GM12878 (cell line): Measurements from ENCODE around the gene CHD1. TPM values are rescaled to one million over a fixed set of nuclear protein-coding genes. Genes with fewer than 3 reads are reported as not detected.

Experiments
- ATAC-seq: fragments of 200-7000 bp; cut with Tn5 transposase; 3 replicates; pipeline ENCODE4 v1.9.1; 2020; ENCODE audit warnings: mild to moderate bottlenecking, moderate library complexity
- BruUV-seq: library from RNA; stranded (reverse); fragments of 400-500 nt; replicated peaks from 2 replicates; lab custom pipeline; 2021; lab: Mats Ljungman, UMichigan
- CTCF ChIA-PET: fragments of 300-600 bp; sonication (Branson Sonifier 250); formaldehyde crosslinking; extraction: SDS; loops from one replicate; lab custom pipeline; 2021; ENCODE audit warnings: inconsistent platforms; lab: Yijun Ruan, JAX
- POLR2A ChIA-PET: fragments of 350-600 bp; formaldehyde crosslinking; extraction: SDS; loops from one replicate; lab custom pipeline; 2021; ENCODE audit warnings: inconsistent platforms; lab: Charles Lee
- RAD21 ChIA-PET: fragments of 300-600 bp; sonication (Branson Sonifier 250); formaldehyde crosslinking; loops from one replicate; lab custom pipeline; 2023; ENCODE audit warnings: antibody characterized with exemption; ENCODE audit not compliant: unreplicated experiment; lab: Charles Lee
- SMC1A ChIA-PET: fragments of 300-600 bp; sonication (Branson Sonifier 250); formaldehyde crosslinking; loops from one replicate; lab custom pipeline; 2023; ENCODE audit not compliant: unreplicated experiment, uncharacterized antibody; lab: Charles Lee
- DNase-seq: peaks from one replicate; pipeline ENCODE4 v3.0.0-alpha.2; 2011; ENCODE audit warnings: low read depth, low spot score
- FAIRE-seq: peaks from 3 replicates; lab custom pipeline; 2011; peaks lifted over from hg19 to GRCh38; lab: Jason Lieb, UNC
- H2AFZ ChIP-seq: 2 replicates; pipeline ENCODE4 v1.6.0; 2011; ENCODE audit warnings: low read depth, low read length, control low read depth; ENCODE audit not compliant: control insufficient read depth
- H3K27ac ChIP-seq: 2 replicates; pipeline ENCODE4 v1.5.1; 2011; ENCODE audit warnings: control low read depth; ENCODE audit not compliant: control insufficient read depth, insufficient read depth
- H3K27me3 ChIP-seq, 2 experiments: replicated peaks in 1 of 2; 2 replicates each; pipeline versions ENCODE4 v1.6.0 to v1.6.1; 2011; ENCODE audit warnings: low read length in 1 of 2; ENCODE audit not compliant: control insufficient read depth in 2 of 2, insufficient read depth in 2 of 2
- H3K36me3 ChIP-seq, 2 experiments: 2 replicates each; pipeline ENCODE4 v1.5.1; 2011; ENCODE audit warnings: low read length in 1 of 2; ENCODE audit not compliant: control insufficient read depth in 2 of 2, insufficient read depth in 2 of 2
- H3K4me1 ChIP-seq: 2 replicates; pipeline ENCODE4 v1.6.1; 2011; ENCODE audit warnings: mild to moderate bottlenecking, low read length, moderate library complexity, mixed read lengths; ENCODE audit not compliant: control insufficient read depth, insufficient read depth
- H3K4me2 ChIP-seq: 2 replicates; pipeline ENCODE4 v1.6.0; 2011; ENCODE audit warnings: control low read depth; ENCODE audit not compliant: control insufficient read depth, insufficient read depth
- H3K4me3 ChIP-seq: fragments of 200-600 bp; sonication (generic); 2 replicates; pipeline ENCODE4 v1.5.1; 2016
- H3K79me2 ChIP-seq: 2 replicates; pipeline ENCODE4 v1.6.0; 2011; ENCODE audit warnings: low read length; ENCODE audit not compliant: control insufficient read depth, insufficient read depth
- H3K9ac ChIP-seq: 2 replicates; pipeline ENCODE4 v1.8.0; 2011; ENCODE audit warnings: low read length, control low read depth, mixed read lengths; ENCODE audit not compliant: control insufficient read depth, insufficient read depth
- H3K9me3 ChIP-seq: replicated peaks from 3 replicates; pipeline ENCODE4 v1.5.1; 2011; ENCODE audit warnings: mild to moderate bottlenecking, low read length; ENCODE audit not compliant: control insufficient read depth, insufficient read depth
- H4K20me1 ChIP-seq: 2 replicates; pipeline ENCODE4 v1.6.0; 2011; ENCODE audit not compliant: control insufficient read depth, insufficient read depth
- CHD2 ChIP-seq: IDR thresholded peaks from 2 replicates; pipeline ENCODE4 v1.6.1; 2011; ENCODE audit warnings: low read depth, low read length, improper control_type of control experiment, borderline replicate concordance
- DPF2 ChIP-seq: fragments of 450-650 bp; IDR thresholded peaks from 2 replicates; pipeline ENCODE4 v1.6.1; 2017; ENCODE audit warnings: mild to moderate bottlenecking
- EP300 ChIP-seq, 2 experiments: fragments of 150-350 bp in 1 of 2; IDR thresholded peaks; 2 replicates each; pipeline ENCODE4 v1.6.1; 2011 to 2012; ENCODE audit warnings: low read depth in 2 of 2, low read length in 2 of 2, borderline replicate concordance in 1 of 2, improper control_type of control experiment in 1 of 2, inconsistent platforms in 1 of 2; ENCODE audit not compliant: control insufficient read depth in 1 of 2
- EZH2 ChIP-seq: IDR thresholded peaks from 2 replicates; pipeline ENCODE4 v1.6.1; 2012; ENCODE audit warnings: low read depth, mild to moderate bottlenecking, control low read depth, inconsistent platforms, low read length, borderline replicate concordance; ENCODE audit not compliant: control insufficient read depth
- HCFC1 ChIP-seq: fragments of 150-350 bp; IDR thresholded peaks from 2 replicates; pipeline ENCODE4 v1.6.1; 2014; ENCODE audit warnings: low read length
- KLF5 ChIP-seq: fragments of 450-650 bp; IDR thresholded peaks from 2 replicates; pipeline ENCODE4 v1.6.1; 2014; ENCODE audit warnings: mild to moderate bottlenecking; ENCODE audit not compliant: partially characterized antibody
- RCOR1 ChIP-seq: conservative IDR thresholded peaks from 2 replicates; pipeline ENCODE4 v1.6.1; 2012; ENCODE audit warnings: low read depth, low read length, improper control_type of control experiment
- RELA ChIP-seq: fragments of 450-650 bp; IDR thresholded peaks from 2 replicates; pipeline ENCODE4 v1.8.0; 2014; ENCODE audit warnings: borderline replicate concordance; ENCODE audit not compliant: partially characterized antibody
- ZNF24 ChIP-seq: fragments of 450-650 bp; IDR thresholded peaks from 2 replicates; pipeline ENCODE4 v1.6.1; 2017; ENCODE audit warnings: antibody characterized with exemption, mild to moderate bottlenecking
- WGBS: methylation state at CpG from one replicate; pipeline ENCODE4 v1.1.6; 2016; ENCODE audit warnings: low lambda C conversion rate; ENCODE audit not compliant: insufficient replicate concordance, insufficient coverage; ENCODE audit errors: missing lambda C conversion rate; 5-methylcytosine and 5-hydroxymethylcytosine counted together
- in situ Hi-C: fragments of 300-500 bp; cut with MboI; formaldehyde crosslinking; loops from 9 replicates; pipeline ENCODE4 v1.14.3; 2018; ENCODE audit warnings: mixed read lengths
- intact Hi-C: fragments of 100-400 bp; cut with micrococcal nuclease; formaldehyde crosslinking; loops from one replicate; pipeline ENCODE4 v1.14.2; 2022; ENCODE audit not compliant: unreplicated experiment
- polyA plus RNA-seq, 11 experiments: library from polyadenylated mRNA; depleted of rRNA in 4 of 11; unstranded in 6 of 11; stranded (reverse) in 5 of 11; fragments of >200 nt; fragmentation: Nextera tagmentation in 4 of 11; fragmentation: Illumina TruSeq in 1 of 11; extraction: Ambion mirVana in 4 of 11; extraction: Trizol in 1 of 11; gene quantifications; 1 replicate in 1 of 11; 2 replicates in 10 of 11; pipeline versions ENCODE4 v1.2.1 to v1.2.3, GENCODE V29; 2011 to 2016; ENCODE audit warnings: inconsistent platforms in 2 of 11, missing spikeins in 2 of 11, low read depth in 1 of 11
- total RNA-seq, 4 experiments: library from RNA; depleted of rRNA in 3 of 4; stranded (reverse); fragments of >200 nt in 3 of 4; fragmentation: Illumina TruSeq in 1 of 4; extraction: Trizol in 1 of 4; gene quantifications; 2 replicates each; pipeline versions ENCODE4 v1.2.1 to v1.2.3, GENCODE V29; 2013 to 2021
- TF ChIP-seq, protein P1 (sequence below): fragments of 450-650 bp; IDR thresholded peaks from 2 replicates; pipeline ENCODE4 v1.6.1; 2017; ENCODE audit warnings: antibody characterized with exemption, mild to moderate bottlenecking, moderate library complexity
- TF ChIP-seq, protein P2 (sequence below): IDR thresholded peaks from 2 replicates; pipeline ENCODE4 v1.6.1; 2012; ENCODE audit warnings: low read depth, low read length, improper control_type of control experiment
- TF ChIP-seq, protein P3 (sequence below): fragments of 450-650 bp; IDR thresholded peaks from 2 replicates; pipeline ENCODE4 v1.6.1; 2017; ENCODE audit warnings: low read depth, mild to moderate bottlenecking, moderate library complexity

The CHD1 gene
- total and polyA plus RNA-seq, 10 of the 15 experiments (the other 5 are each of a cell fraction or from before 2014, with no cell fraction given) = 25.5 to 158 (median 50.5) TPM

DNA sequence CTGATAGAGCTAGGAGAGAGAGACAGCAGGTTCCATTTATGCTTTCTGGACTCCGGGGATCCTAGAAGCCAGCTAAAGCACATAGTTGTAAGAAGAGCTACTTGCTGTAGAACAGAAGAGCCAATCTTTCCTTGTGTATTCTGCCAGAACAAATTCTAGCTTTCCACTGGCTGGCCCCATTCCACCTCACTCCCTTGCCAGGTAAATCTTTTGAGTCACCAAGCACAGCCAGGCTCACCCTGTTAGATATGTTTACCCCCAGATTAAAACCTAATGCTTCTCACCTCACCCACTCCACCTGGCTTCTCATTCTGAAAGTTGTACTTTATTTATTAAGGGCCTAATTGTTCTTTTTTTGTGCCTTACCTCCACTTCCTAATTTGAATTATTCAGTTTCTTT lies 48.9 kb upstream of the CHD1 start:
- in situ Hi-C loops (no loop called here), intact Hi-C loops (no loop called here)
- peaks cover 9% of the 10 kb centered on the region for H3K4me1 ChIP-seq
- H3K27ac ChIP-seq = no peak overlapping the region
- no peak overlapping the region for H3K9ac ChIP-seq
- FAIRE-seq (no peak), DNase-seq (no peak), ATAC-seq (no peak; the same call in 2 of the 3 replicates)
- no peak overlapping the region for H3K4me2 ChIP-seq
- TF ChIP-seq EP300 (IDR thresholded peaks at IDR 0.05; ENCODE audit: borderline replicate concordance in 1 of 2, control insufficient read depth in 1 of 2, low read depth in 2 of 2, low read length in 2 of 2) (no peak), KLF5 (no peak), HCFC1 (no peak), ZNF24 (no peak), EZH2 (no peak), RELA (no peak), RCOR1 (no peak), DPF2 (no peak), CHD2 (no peak)
- TF ChIP-seq, protein P1, sequence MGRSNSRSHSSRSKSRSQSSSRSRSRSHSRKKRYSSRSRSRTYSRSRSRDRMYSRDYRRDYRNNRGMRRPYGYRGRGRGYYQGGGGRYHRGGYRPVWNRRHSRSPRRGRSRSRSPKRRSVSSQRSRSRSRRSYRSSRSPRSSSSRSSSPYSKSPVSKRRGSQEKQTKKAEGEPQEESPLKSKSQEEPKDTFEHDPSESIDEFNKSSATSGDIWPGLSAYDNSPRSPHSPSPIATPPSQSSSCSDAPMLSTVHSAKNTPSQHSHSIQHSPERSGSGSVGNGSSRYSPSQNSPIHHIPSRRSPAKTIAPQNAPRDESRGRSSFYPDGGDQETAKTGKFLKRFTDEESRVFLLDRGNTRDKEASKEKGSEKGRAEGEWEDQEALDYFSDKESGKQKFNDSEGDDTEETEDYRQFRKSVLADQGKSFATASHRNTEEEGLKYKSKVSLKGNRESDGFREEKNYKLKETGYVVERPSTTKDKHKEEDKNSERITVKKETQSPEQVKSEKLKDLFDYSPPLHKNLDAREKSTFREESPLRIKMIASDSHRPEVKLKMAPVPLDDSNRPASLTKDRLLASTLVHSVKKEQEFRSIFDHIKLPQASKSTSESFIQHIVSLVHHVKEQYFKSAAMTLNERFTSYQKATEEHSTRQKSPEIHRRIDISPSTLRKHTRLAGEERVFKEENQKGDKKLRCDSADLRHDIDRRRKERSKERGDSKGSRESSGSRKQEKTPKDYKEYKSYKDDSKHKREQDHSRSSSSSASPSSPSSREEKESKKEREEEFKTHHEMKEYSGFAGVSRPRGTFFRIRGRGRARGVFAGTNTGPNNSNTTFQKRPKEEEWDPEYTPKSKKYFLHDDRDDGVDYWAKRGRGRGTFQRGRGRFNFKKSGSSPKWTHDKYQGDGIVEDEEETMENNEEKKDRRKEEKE = no peak
- TF ChIP-seq, protein P2, sequence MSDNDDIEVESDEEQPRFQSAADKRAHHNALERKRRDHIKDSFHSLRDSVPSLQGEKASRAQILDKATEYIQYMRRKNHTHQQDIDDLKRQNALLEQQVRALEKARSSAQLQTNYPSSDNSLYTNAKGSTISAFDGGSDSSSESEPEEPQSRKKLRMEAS = no peak
- TF ChIP-seq, protein P3, sequence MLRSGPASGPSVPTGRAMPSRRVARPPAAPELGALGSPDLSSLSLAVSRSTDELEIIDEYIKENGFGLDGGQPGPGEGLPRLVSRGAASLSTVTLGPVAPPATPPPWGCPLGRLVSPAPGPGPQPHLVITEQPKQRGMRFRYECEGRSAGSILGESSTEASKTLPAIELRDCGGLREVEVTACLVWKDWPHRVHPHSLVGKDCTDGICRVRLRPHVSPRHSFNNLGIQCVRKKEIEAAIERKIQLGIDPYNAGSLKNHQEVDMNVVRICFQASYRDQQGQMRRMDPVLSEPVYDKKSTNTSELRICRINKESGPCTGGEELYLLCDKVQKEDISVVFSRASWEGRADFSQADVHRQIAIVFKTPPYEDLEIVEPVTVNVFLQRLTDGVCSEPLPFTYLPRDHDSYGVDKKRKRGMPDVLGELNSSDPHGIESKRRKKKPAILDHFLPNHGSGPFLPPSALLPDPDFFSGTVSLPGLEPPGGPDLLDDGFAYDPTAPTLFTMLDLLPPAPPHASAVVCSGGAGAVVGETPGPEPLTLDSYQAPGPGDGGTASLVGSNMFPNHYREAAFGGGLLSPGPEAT = no peak
- ChIA-PET SMC1A (interaction anchor here (1.0 to 1.3 kb wide), 2 partner anchors 29 to 44 kb away, joined by 3 read pairs; no protein-coding TSS in a partner anchor), CTCF (no interaction called here), POLR2A (no interaction called here), RAD21 (interaction anchor here (0.5 kb wide), 1 partner anchor 125 kb away, joined by 3 read pairs; no protein-coding TSS in a partner anchor)
- no peak overlapping the region for H2AFZ ChIP-seq
- H3K4me3 ChIP-seq = no peak overlapping the region
- H3K9me3 ChIP-seq = no peaks in the 10 kb centered on the region
- no TSS peak for BruUV-seq
- 94% methylated on average over 1 of the region's 1 CpG for WGBS
- H4K20me1 ChIP-seq = no peaks in the 10 kb centered on the region
- no peaks in the 10 kb centered on the region for H3K36me3 ChIP-seq
- H3K79me2 ChIP-seq = no peaks in the 10 kb centered on the region
- H3K27me3 ChIP-seq = no peaks in the 10 kb centered on the region
